Astrocyte of the cerebellum (primary cell): ENCODE results near the gene TMEM175.

Experiments used
- DNase-seq: peaks from one replicate; pipeline ENCODE4 v3.0.0-alpha.2; 2011; ENCODE audit warnings: low read depth
- H3K4me3 ChIP-seq: 2 replicates; pipeline ENCODE4 v1.5.1; 2011; ENCODE audit warnings: mild to moderate bottlenecking, low read depth, low read length, moderate library complexity
- CTCF ChIP-seq: IDR thresholded peaks from 2 replicates; pipeline ENCODE4 v1.5.1; 2012; ENCODE audit warnings: low read length, low read depth, moderate library complexity, mild to moderate bottlenecking; ENCODE audit errors: missing control alignments
- in situ Hi-C: cut with HindIII; loops from 2 replicates; pipeline ENCODE4 v1.10.0; 2017; ENCODE audit warnings: low sequenced_read_pairs

The TMEM175 gene

GRCh38 chr4:898123-898522, 34.1 kb upstream of the TMEM175 start:
- in situ Hi-C loops, result no loop called here
- no peak for DNase-seq
- no peak overlapping the region for H3K4me3 ChIP-seq
- TF ChIP-seq CTCF, result no peak

GRCh38 chr4:898869-899555, 33.2 kb upstream of the TMEM175 start:
- no peak overlapping the region for H3K4me3 ChIP-seq
- in situ Hi-C loops, result no loop called here
- no peak for TF ChIP-seq CTCF
- DNase-seq, result no peak

GRCh38 chr4:899556-899906, 32.7 kb upstream of the TMEM175 start:
- DNase-seq, result no peak
- in situ Hi-C loops, result no loop called here
- no peak for TF ChIP-seq CTCF
- no peak overlapping the region for H3K4me3 ChIP-seq

- no peak for TF ChIP-seq CTCF
- DNase-seq, result no peak
- no peak overlapping the region for H3K4me3 ChIP-seq
- in situ Hi-C loops, result loop anchor here (5.0 kb wide), 1 partner anchor 53 kb away; no protein-coding TSS in a partner anchor
Measured at GRCh38 chr4:900073-900472, 32.2 kb upstream of the TMEM175 start.

- no peak for TF ChIP-seq CTCF
- H3K4me3 ChIP-seq, result no peak overlapping the region
- in situ Hi-C loops, result loop anchor here (5.0 kb wide), 1 partner anchor 53 kb away; no protein-coding TSS in a partner anchor
- DNase-seq, result no peak
Measured at GRCh38 chr4:900721-901120, 31.5 kb upstream of the TMEM175 start.

- in situ Hi-C loops, result loop anchor here (5.0 kb wide), 1 partner anchor 54 kb away; no protein-coding TSS in a partner anchor
- no peak for TF ChIP-seq CTCF
- H3K4me3 ChIP-seq, result no peak overlapping the region
- DNase-seq, result no peak
Measured at GRCh38 chr4:901192-901910, 30.9 kb upstream of the TMEM175 start.
